Brain microvascular endothelial cell (primary cell): ENCODE measurements around the gene TUBB3.

Experiments used
- DNase-seq: peaks from one replicate; pipeline ENCODE4 v3.0.0-alpha.2; 2020
- H3K27ac ChIP-seq: fragments of 250-450 bp; sonication (Bioruptor Pico); 2 replicates; pipeline ENCODE4 v1.5.1; 2020; ENCODE audit warnings: mild to moderate bottlenecking, moderate library complexity
- H3K27me3 ChIP-seq: fragments of 250-450 bp; sonication (Bioruptor Pico); replicated peaks from 2 replicates; pipeline ENCODE4 v1.5.1; 2020; ENCODE audit warnings: mild to moderate bottlenecking
- H3K36me3 ChIP-seq: fragments of 250-450 bp; sonication (Bioruptor Pico); replicated peaks from 2 replicates; pipeline ENCODE4 v1.5.1; 2020; ENCODE audit warnings: mild to moderate bottlenecking
- H3K4me3 ChIP-seq: 2 replicates; pipeline ENCODE4 v1.5.1; 2011; ENCODE audit warnings: low read depth, mild to moderate bottlenecking, control low read depth, low read length, moderate library complexity
- CTCF ChIP-seq: IDR thresholded peaks from 2 replicates; pipeline ENCODE4 v1.5.1; 2011; ENCODE audit warnings: low read depth, mild to moderate bottlenecking, moderate library complexity, low read length, control low read depth, inconsistent platforms; ENCODE audit errors: missing control alignments
- in situ Hi-C: cut with HindIII; loops from 2 replicates; pipeline ENCODE4 v1.10.0; 2017; ENCODE audit warnings: low sequenced_read_pairs, low pct_ligation_motif_present

Gene TUBB3

GRCh38 chr16:89949756-89950155 is 26.6 kb downstream of the TUBB3 start:
- in situ Hi-C loops: no loop called here
- H3K27me3 ChIP-seq: no peaks in the 10 kb centered on the region

GRCh38 chr16:89951509-89951908 is 28.4 kb downstream of the TUBB3 start:
- no peak overlapping the region for H3K27ac ChIP-seq

More at GRCh38 chr16:89949756-89950155, 26.6 kb downstream of the TUBB3 start:
- Histone ChIP-seq H3K4me3 (peak overlapping the region; percentile 60), H3K36me3 (no peaks in the 10 kb centered on the region), H3K27ac (no peak overlapping the region)
- no peak for DNase-seq
- TF ChIP-seq CTCF: no peak

GRCh38 chr16:89952049-89952448 is 28.9 kb downstream of the TUBB3 start:
- Histone ChIP-seq H3K27ac (no peak overlapping the region), H3K27me3 (no peaks in the 10 kb centered on the region), H3K4me3 (no peak overlapping the region), H3K36me3 (peaks cover 2% of the 10 kb centered on the region)
- no peak for TF ChIP-seq CTCF
- no peak for DNase-seq
- in situ Hi-C loops: no loop called here

More at GRCh38 chr16:89951509-89951908, 28.4 kb downstream of the TUBB3 start:
- TF ChIP-seq CTCF: no peak
- H3K27me3 ChIP-seq: no peaks in the 10 kb centered on the region
- peaks cover 2% of the 10 kb centered on the region for H3K36me3 ChIP-seq
- DNase-seq: no peak
- H3K4me3 ChIP-seq: no peak overlapping the region
- in situ Hi-C loops: no loop called here

GRCh38 chr16:89952551-89952950 is 29.4 kb downstream of the TUBB3 start:
- DNase-seq: no peak
- no peak overlapping the region for H3K4me3 ChIP-seq
- TF ChIP-seq CTCF: no peak
- in situ Hi-C loops: no loop called here
- H3K27me3 ChIP-seq: no peaks in the 10 kb centered on the region
- H3K36me3 ChIP-seq: peaks cover 6% of the 10 kb centered on the region
- no peak overlapping the region for H3K27ac ChIP-seq

GRCh38 chr16:89953671-89954406 is 30.7 kb downstream of the TUBB3 start:
- Histone ChIP-seq H3K4me3 (no peak overlapping the region), H3K27ac (no peak overlapping the region), H3K36me3 (peaks cover 14% of the 10 kb centered on the region), H3K27me3 (no peaks in the 10 kb centered on the region)
- DNase-seq: no peak
- in situ Hi-C loops: no loop called here
- TF ChIP-seq CTCF: no peak

GRCh38 chr16:89954462-89954861 is 31.3 kb downstream of the TUBB3 start:
- peaks cover 18% of the 10 kb centered on the region for H3K36me3 ChIP-seq
- H3K27ac ChIP-seq: no peak overlapping the region
- no peak for TF ChIP-seq CTCF
- in situ Hi-C loops: no loop called here
- no peak for DNase-seq
- no peak overlapping the region for H3K4me3 ChIP-seq
- no peaks in the 10 kb centered on the region for H3K27me3 ChIP-seq
